ENCODE data around the gene STARD7. TPM values are rescaled to one million over a fixed set of nuclear protein-coding genes. Genes with fewer than 3 reads are reported as not detected.

Gene STARD7
- total RNA-seq, 1 donor from 2014 or later = 103 TPM

- Histone ChIP-seq H3K27ac (ENCODE audit: low read depth, low read length) (no peak overlapping the region), H4K20me1 (ENCODE audit: insufficient read depth, low read length) (no peaks in the 10 kb centered on the region), H3K9ac (ENCODE audit: low read length) (no peak overlapping the region), H3K9me3 (ENCODE audit: insufficient read depth, low read depth, low read length) (no peaks in the 10 kb centered on the region), H3K4me3 (ENCODE audit: insufficient read depth, low read depth, low read length) (no peak overlapping the region), H3K4me2 (ENCODE audit: low read length) (no peak overlapping the region), H3K27me3 (ENCODE audit: insufficient read depth, low read length) (no peaks in the 10 kb centered on the region), H2AFZ (ENCODE audit: low read depth, low read length) (no peak overlapping the region), H3K79me2 (ENCODE audit: insufficient read depth, low read length) (no peaks in the 10 kb centered on the region), H3K36me3 (ENCODE audit: insufficient read depth, low read length) (no peaks in the 10 kb centered on the region), H3K4me1 (ENCODE audit: insufficient read depth, low read length) (peaks cover 9% of the 10 kb centered on the region)
- DNase-seq (ENCODE audit: low read depth) (no peak), FAIRE-seq (no peak)
- Mint-ChIP-seq H3K4me3 (ENCODE audit: unreplicated experiment) (no peak overlapping the region), H3K4me1 (ENCODE audit: low read depth, unreplicated experiment) (peaks cover 9% of the 10 kb centered on the region), H3K9me3 (ENCODE audit: unreplicated experiment) (no peaks in the 10 kb centered on the region), H3K36me3 (ENCODE audit: low read depth, unreplicated experiment) (peaks cover 13% of the 10 kb centered on the region), H3K27me3 (ENCODE audit: low read depth, unreplicated experiment) (no peaks in the 10 kb centered on the region), H3K27ac (ENCODE audit: unreplicated experiment) (no peak overlapping the region)
- no peak for TF ChIP-seq EZH2 (IDR thresholded peaks at IDR 0.05; ENCODE audit: insufficient read depth, low read length)
- no peak for TF ChIP-seq CTCF (IDR thresholded peaks at IDR 0.05; ENCODE audit: insufficient read depth, low read depth, low read length)
These were observed 31.9 kb upstream of the STARD7 start for GRCh38 chr2:96240341-96241038.

- Mint-ChIP-seq H3K27ac (ENCODE audit: unreplicated experiment) (no peak overlapping the region), H3K36me3 (ENCODE audit: low read depth, unreplicated experiment) (peaks cover 13% of the 10 kb centered on the region), H3K27me3 (ENCODE audit: low read depth, unreplicated experiment) (no peaks in the 10 kb centered on the region), H3K4me1 (ENCODE audit: low read depth, unreplicated experiment) (peaks cover 9% of the 10 kb centered on the region), H3K4me3 (ENCODE audit: unreplicated experiment) (no peak overlapping the region), H3K9me3 (ENCODE audit: unreplicated experiment) (no peaks in the 10 kb centered on the region)
- no peak overlapping the region for H2AFZ ChIP-seq (ENCODE audit: low read depth, low read length)
- no peak for TF ChIP-seq CTCF (IDR thresholded peaks at IDR 0.05; ENCODE audit: insufficient read depth, low read depth, low read length)
- no peak for TF ChIP-seq EZH2 (IDR thresholded peaks at IDR 0.05; ENCODE audit: insufficient read depth, low read length)
- H3K4me1 ChIP-seq (ENCODE audit: insufficient read depth, low read length) = peaks cover 8% of the 10 kb centered on the region
- FAIRE-seq = no peak
- H4K20me1 ChIP-seq (ENCODE audit: insufficient read depth, low read length) = no peaks in the 10 kb centered on the region
- no peak for DNase-seq (ENCODE audit: low read depth)
- H3K36me3 ChIP-seq (ENCODE audit: insufficient read depth, low read length) = no peaks in the 10 kb centered on the region
- no peak overlapping the region for H3K27ac ChIP-seq (ENCODE audit: low read depth, low read length)
- H3K4me3 ChIP-seq (ENCODE audit: insufficient read depth, low read depth, low read length) = no peak overlapping the region
- H3K9me3 ChIP-seq (ENCODE audit: insufficient read depth, low read depth, low read length) = no peaks in the 10 kb centered on the region
- no peaks in the 10 kb centered on the region for H3K79me2 ChIP-seq (ENCODE audit: insufficient read depth, low read length)
- no peak overlapping the region for H3K9ac ChIP-seq (ENCODE audit: low read length)
- H3K27me3 ChIP-seq (ENCODE audit: insufficient read depth, low read length) = no peaks in the 10 kb centered on the region
- no peak overlapping the region for H3K4me2 ChIP-seq (ENCODE audit: low read length)
These were observed 31.2 kb upstream of the STARD7 start for GRCh38 chr2:96239745-96240264.

GRCh38 chr2:96239091-96239490 is 30.5 kb upstream of the STARD7 start:
- Mint-ChIP-seq H3K36me3 (ENCODE audit: low read depth, unreplicated experiment) (peaks cover 13% of the 10 kb centered on the region), H3K9me3 (ENCODE audit: unreplicated experiment) (no peaks in the 10 kb centered on the region), H3K4me1 (ENCODE audit: low read depth, unreplicated experiment) (peaks cover 9% of the 10 kb centered on the region), H3K4me3 (ENCODE audit: unreplicated experiment) (no peak overlapping the region), H3K27ac (ENCODE audit: unreplicated experiment) (no peak overlapping the region), H3K27me3 (ENCODE audit: low read depth, unreplicated experiment) (no peaks in the 10 kb centered on the region)
- TF ChIP-seq CTCF (IDR thresholded peaks at IDR 0.05; ENCODE audit: insufficient read depth, low read depth, low read length) = no peak
- no peak for TF ChIP-seq EZH2 (IDR thresholded peaks at IDR 0.05; ENCODE audit: insufficient read depth, low read length)
- Histone ChIP-seq H2AFZ (ENCODE audit: low read depth, low read length) (no peak overlapping the region), H3K27ac (ENCODE audit: low read depth, low read length) (no peak overlapping the region), H3K79me2 (ENCODE audit: insufficient read depth, low read length) (no peaks in the 10 kb centered on the region), H4K20me1 (ENCODE audit: insufficient read depth, low read length) (no peaks in the 10 kb centered on the region), H3K4me3 (ENCODE audit: insufficient read depth, low read depth, low read length) (no peak overlapping the region), H3K9ac (ENCODE audit: low read length) (no peak overlapping the region), H3K4me2 (ENCODE audit: low read length) (no peak overlapping the region), H3K27me3 (ENCODE audit: insufficient read depth, low read length) (no peaks in the 10 kb centered on the region), H3K4me1 (ENCODE audit: insufficient read depth, low read length) (peaks cover 8% of the 10 kb centered on the region), H3K36me3 (ENCODE audit: insufficient read depth, low read length) (no peaks in the 10 kb centered on the region), H3K9me3 (ENCODE audit: insufficient read depth, low read depth, low read length) (no peaks in the 10 kb centered on the region)
- FAIRE-seq (no peak), DNase-seq (ENCODE audit: low read depth) (no peak)

Data from astrocyte (in vitro differentiated cells and primary cell).